ENCODE measurements around the gene CYP19A1. TPM values are rescaled to one million over a fixed set of nuclear protein-coding genes. Genes with fewer than 3 reads are reported as not detected.

CYP19A1 gene
- total and polyA plus RNA-seq, 4 donors, result 0.03 to 124 (median 0.50) TPM; not detected in 1

DNA sequence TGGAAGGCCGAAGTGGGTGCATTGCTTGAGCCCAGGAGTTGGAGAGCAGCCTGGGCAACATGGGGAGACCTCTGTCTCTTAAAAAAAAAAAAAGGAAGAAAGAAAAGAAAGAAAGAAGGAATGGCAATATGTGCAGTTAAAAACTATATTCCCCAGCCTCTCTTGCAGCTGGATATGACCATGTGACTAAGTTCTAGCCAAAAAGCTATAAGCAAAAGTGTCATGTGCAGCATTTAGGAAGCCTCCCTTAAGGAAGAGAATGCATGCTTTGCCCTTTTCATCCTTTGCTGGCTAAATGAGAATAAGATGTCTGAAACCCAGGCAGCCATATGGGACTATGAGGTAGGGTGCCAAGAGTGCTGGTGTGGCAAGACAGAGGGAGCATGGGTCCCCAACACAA lies 21.8 kb downstream of the CYP19A1 start:
- no peak for DNase-seq (ENCODE audit: low spot score)
- 88% methylated on average over 1 of the region's 1 CpG for WGBS
- H3K4me3 ChIP-seq (ENCODE audit: low read depth in 1 of 3, low read length in 3 of 3), result no peak overlapping the region
- peaks cover 0 to 7% (median 0%) of the 10 kb centered on the region in 4 donors for H3K27me3 ChIP-seq (ENCODE audit: control insufficient read depth in 4 of 4, insufficient read depth in 4 of 4, low read length in 3 of 4)
- TF ChIP-seq HNF4A (conservative IDR thresholded peaks at IDR 0.05) (no peak), SP1 (IDR thresholded peaks at IDR 0.05) (no peak), HNF4G (IDR thresholded peaks at IDR 0.05) (no peak), FOXA1 (IDR thresholded peaks at IDR 0.05) (no peak), RXRA (IDR thresholded peaks at IDR 0.05) (no peak), TAF1 (conservative IDR thresholded peaks at IDR 0.05) (no peak), RAD21 (IDR thresholded peaks at IDR 0.05) (no peak), JUND (IDR thresholded peaks at IDR 0.05) (no peak), FOXA2 (IDR thresholded peaks at IDR 0.05) (no peak), GABPA (IDR thresholded peaks at IDR 0.05 in 1 of 2, conservative IDR thresholded peaks at IDR 0.05 in 1 of 2) (no peak), EGR1 (IDR thresholded peaks at IDR 0.05; ENCODE audit: low read depth in 2 of 2) (no peak)
- TF ChIP-seq, protein P1, sequence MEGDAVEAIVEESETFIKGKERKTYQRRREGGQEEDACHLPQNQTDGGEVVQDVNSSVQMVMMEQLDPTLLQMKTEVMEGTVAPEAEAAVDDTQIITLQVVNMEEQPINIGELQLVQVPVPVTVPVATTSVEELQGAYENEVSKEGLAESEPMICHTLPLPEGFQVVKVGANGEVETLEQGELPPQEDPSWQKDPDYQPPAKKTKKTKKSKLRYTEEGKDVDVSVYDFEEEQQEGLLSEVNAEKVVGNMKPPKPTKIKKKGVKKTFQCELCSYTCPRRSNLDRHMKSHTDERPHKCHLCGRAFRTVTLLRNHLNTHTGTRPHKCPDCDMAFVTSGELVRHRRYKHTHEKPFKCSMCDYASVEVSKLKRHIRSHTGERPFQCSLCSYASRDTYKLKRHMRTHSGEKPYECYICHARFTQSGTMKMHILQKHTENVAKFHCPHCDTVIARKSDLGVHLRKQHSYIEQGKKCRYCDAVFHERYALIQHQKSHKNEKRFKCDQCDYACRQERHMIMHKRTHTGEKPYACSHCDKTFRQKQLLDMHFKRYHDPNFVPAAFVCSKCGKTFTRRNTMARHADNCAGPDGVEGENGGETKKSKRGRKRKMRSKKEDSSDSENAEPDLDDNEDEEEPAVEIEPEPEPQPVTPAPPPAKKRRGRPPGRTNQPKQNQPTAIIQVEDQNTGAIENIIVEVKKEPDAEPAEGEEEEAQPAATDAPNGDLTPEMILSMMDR (IDR thresholded peaks at IDR 0.05; ENCODE audit: low read depth, low read length, missing input control), result no peak
- TF ChIP-seq, protein P2, sequence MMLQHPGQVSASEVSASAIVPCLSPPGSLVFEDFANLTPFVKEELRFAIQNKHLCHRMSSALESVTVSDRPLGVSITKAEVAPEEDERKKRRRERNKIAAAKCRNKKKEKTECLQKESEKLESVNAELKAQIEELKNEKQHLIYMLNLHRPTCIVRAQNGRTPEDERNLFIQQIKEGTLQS (IDR thresholded peaks at IDR 0.05), result no peak
- TF ChIP-seq, protein P3, sequence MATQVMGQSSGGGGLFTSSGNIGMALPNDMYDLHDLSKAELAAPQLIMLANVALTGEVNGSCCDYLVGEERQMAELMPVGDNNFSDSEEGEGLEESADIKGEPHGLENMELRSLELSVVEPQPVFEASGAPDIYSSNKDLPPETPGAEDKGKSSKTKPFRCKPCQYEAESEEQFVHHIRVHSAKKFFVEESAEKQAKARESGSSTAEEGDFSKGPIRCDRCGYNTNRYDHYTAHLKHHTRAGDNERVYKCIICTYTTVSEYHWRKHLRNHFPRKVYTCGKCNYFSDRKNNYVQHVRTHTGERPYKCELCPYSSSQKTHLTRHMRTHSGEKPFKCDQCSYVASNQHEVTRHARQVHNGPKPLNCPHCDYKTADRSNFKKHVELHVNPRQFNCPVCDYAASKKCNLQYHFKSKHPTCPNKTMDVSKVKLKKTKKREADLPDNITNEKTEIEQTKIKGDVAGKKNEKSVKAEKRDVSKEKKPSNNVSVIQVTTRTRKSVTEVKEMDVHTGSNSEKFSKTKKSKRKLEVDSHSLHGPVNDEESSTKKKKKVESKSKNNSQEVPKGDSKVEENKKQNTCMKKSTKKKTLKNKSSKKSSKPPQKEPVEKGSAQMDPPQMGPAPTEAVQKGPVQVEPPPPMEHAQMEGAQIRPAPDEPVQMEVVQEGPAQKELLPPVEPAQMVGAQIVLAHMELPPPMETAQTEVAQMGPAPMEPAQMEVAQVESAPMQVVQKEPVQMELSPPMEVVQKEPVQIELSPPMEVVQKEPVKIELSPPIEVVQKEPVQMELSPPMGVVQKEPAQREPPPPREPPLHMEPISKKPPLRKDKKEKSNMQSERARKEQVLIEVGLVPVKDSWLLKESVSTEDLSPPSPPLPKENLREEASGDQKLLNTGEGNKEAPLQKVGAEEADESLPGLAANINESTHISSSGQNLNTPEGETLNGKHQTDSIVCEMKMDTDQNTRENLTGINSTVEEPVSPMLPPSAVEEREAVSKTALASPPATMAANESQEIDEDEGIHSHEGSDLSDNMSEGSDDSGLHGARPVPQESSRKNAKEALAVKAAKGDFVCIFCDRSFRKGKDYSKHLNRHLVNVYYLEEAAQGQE (IDR thresholded peaks at IDR 0.05), result no peak
- H3K9ac ChIP-seq (ENCODE audit: low read depth in 1 of 2, low read length in 2 of 2), result no peak overlapping the region
- no peaks in the 10 kb centered on the region for H3K36me3 ChIP-seq (ENCODE audit: control insufficient read depth in 4 of 4, insufficient read depth in 3 of 4, low read depth in 1 of 4, low read length in 3 of 4)
- H3K9me3 ChIP-seq (ENCODE audit: control insufficient read depth in 4 of 4, low read length in 3 of 4), result no peaks in the 10 kb centered on the region
- H3K4me1 ChIP-seq (ENCODE audit: control insufficient read depth in 4 of 4, insufficient read depth in 4 of 4, low read length in 3 of 4), result no peaks in the 10 kb centered on the region
- H3K27ac ChIP-seq (ENCODE audit: low read depth in 1 of 2, low read length in 2 of 2), result no peak overlapping the region

DNA sequence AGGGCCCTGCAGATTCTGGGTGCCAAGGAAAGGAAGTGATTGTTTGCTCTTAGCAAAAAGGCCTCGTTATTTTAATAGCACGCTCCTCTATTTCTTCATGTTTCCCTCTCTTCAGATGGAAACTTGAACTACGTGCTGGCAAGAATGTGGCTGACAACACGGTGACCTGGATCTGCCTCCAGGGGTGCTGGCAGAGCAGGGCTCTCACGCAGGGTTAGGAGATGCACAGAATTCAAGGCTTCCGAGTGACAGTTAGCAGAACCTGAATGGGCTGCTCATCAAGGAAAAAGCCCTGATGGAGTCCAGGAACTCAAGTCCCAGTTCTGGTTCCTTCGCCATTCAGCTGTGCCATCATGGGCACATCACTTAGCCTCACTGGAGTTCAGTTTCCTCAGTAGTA lies 22.7 kb downstream of the CYP19A1 start:
- Histone ChIP-seq H3K9ac (ENCODE audit: low read depth in 1 of 2, low read length in 2 of 2) (no peak overlapping the region), H3K36me3 (ENCODE audit: control insufficient read depth in 4 of 4, insufficient read depth in 3 of 4, low read depth in 1 of 4, low read length in 3 of 4) (no peaks in the 10 kb centered on the region), H3K27ac (ENCODE audit: low read depth in 1 of 2, low read length in 2 of 2) (no peak overlapping the region), H3K27me3 (ENCODE audit: control insufficient read depth in 4 of 4, insufficient read depth in 4 of 4, low read length in 3 of 4) (peaks cover 0 to 7% (median 0%) of the 10 kb centered on the region in 4 donors), H3K4me1 (ENCODE audit: control insufficient read depth in 4 of 4, insufficient read depth in 4 of 4, low read length in 3 of 4) (no peaks in the 10 kb centered on the region), H3K4me3 (ENCODE audit: low read depth in 1 of 3, low read length in 3 of 3) (no peak overlapping the region), H3K9me3 (ENCODE audit: control insufficient read depth in 4 of 4, low read length in 3 of 4) (no peaks in the 10 kb centered on the region)
- no peak for DNase-seq (ENCODE audit: low spot score)
- WGBS, result 82% methylated on average over 7 of the region's 7 CpGs
- TF ChIP-seq, protein P3 (IDR thresholded peaks at IDR 0.05), result no peak
- TF ChIP-seq NR2F2 (IDR thresholded peaks at IDR 0.05) (no peak), HNF4G (IDR thresholded peaks at IDR 0.05) (no peak), HNF4A (conservative IDR thresholded peaks at IDR 0.05) (no peak), FOXA1 (IDR thresholded peaks at IDR 0.05) (no peak), FOXA2 (IDR thresholded peaks at IDR 0.05) (no peak), JUND (IDR thresholded peaks at IDR 0.05) (no peak), TAF1 (conservative IDR thresholded peaks at IDR 0.05) (no peak), EGR1 (IDR thresholded peaks at IDR 0.05; ENCODE audit: low read depth in 2 of 2) (no peak), YY1 (IDR thresholded peaks at IDR 0.05) (no peak), RXRA (IDR thresholded peaks at IDR 0.05) (no peak), RAD21 (IDR thresholded peaks at IDR 0.05) (no peak), SP1 (IDR thresholded peaks at IDR 0.05) (no peak)
- TF ChIP-seq, protein P4, sequence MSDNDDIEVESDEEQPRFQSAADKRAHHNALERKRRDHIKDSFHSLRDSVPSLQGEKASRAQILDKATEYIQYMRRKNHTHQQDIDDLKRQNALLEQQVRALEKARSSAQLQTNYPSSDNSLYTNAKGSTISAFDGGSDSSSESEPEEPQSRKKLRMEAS (IDR thresholded peaks at IDR 0.05), result no peak
- TF ChIP-seq, protein P5, sequence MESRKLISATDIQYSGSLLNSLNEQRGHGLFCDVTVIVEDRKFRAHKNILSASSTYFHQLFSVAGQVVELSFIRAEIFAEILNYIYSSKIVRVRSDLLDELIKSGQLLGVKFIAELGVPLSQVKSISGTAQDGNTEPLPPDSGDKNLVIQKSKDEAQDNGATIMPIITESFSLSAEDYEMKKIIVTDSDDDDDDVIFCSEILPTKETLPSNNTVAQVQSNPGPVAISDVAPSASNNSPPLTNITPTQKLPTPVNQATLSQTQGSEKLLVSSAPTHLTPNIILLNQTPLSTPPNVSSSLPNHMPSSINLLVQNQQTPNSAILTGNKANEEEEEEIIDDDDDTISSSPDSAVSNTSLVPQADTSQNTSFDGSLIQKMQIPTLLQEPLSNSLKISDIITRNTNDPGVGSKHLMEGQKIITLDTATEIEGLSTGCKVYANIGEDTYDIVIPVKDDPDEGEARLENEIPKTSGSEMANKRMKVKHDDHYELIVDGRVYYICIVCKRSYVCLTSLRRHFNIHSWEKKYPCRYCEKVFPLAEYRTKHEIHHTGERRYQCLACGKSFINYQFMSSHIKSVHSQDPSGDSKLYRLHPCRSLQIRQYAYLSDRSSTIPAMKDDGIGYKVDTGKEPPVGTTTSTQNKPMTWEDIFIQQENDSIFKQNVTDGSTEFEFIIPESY (IDR thresholded peaks at IDR 0.05), result no peak
- TF ChIP-seq, protein P2 (IDR thresholded peaks at IDR 0.05), result no peak
